ENCODE results near the gene FXR2.
"Not testable (repeated sequence)": the region's sequence is repeated elsewhere in the genome, so short reads cannot be mapped to it uniquely, and the experiment has no call there.

DNA sequence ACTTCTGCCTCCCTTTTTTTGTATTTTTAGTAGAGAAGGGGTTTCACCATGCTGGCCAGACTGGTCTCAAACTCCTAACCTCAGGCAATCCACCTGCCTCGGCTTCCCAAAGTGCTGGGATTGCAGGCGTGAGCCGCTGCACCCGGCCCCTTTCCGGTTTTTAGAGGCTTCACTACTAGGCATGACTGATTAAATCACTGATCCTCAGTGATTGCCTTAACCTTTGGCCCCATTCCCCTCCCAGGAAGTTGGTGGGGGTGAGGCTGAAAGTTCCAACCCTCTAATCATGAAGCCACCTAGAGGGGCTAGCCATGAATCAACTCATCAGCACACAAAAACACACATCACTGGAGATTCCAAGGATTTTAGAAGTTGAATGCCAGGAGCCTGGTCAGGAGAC lies 17.1 kb downstream of the FXR2 start:
- TF ChIP-seq, protein P1, sequence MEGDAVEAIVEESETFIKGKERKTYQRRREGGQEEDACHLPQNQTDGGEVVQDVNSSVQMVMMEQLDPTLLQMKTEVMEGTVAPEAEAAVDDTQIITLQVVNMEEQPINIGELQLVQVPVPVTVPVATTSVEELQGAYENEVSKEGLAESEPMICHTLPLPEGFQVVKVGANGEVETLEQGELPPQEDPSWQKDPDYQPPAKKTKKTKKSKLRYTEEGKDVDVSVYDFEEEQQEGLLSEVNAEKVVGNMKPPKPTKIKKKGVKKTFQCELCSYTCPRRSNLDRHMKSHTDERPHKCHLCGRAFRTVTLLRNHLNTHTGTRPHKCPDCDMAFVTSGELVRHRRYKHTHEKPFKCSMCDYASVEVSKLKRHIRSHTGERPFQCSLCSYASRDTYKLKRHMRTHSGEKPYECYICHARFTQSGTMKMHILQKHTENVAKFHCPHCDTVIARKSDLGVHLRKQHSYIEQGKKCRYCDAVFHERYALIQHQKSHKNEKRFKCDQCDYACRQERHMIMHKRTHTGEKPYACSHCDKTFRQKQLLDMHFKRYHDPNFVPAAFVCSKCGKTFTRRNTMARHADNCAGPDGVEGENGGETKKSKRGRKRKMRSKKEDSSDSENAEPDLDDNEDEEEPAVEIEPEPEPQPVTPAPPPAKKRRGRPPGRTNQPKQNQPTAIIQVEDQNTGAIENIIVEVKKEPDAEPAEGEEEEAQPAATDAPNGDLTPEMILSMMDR (IDR thresholded peaks at IDR 0.05) = not testable (repeated sequence)
- not testable (repeated sequence) for TF ChIP-seq EZH2, EZH2phosphoT487 (IDR thresholded peaks at IDR 0.05)
